ENCODE measurements around the gene PAQR8.
"Not testable (repeated sequence)": the region's sequence is repeated elsewhere in the genome, so short reads cannot be mapped to it uniquely, and the experiment has no call there.

The PAQR8 gene

GRCh38 chr6:52377538-52378221 lies 15.7 kb downstream of the PAQR8 start:
- DNase-seq, result no peak

DNA sequence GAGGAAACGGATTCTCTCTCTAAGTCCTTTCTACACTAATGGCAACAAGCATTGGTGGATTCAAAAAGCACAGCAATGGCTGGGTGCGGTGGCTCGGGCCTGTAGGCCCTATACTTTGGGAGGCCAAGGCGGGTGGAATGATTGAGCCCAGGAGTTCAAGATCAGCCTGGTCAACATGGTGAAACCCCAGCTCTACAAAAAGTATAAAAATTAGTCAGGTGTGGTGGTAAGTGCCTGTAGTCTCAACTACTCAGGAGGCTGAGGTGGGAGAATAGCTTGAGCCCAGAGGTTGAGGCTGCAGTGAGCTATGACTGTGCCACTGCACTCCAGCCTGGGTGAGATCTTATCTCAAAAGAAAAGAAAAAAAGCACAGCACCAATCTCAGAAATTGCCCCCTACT lies 19.3 kb downstream of the PAQR8 start:
- no peak for DNase-seq

GRCh38 chr6:52384145-52384766 lies 22.3 kb downstream of the PAQR8 start:
- DNase-seq, result no peak

GRCh38 chr6:52385074-52385473 lies 23.1 kb downstream of the PAQR8 start:
- DNase-seq, result no peak

- not testable (repeated sequence) for DNase-seq
Observed at GRCh38 chr6:52388119-52388518, 26.2 kb downstream of the PAQR8 start.

DNA sequence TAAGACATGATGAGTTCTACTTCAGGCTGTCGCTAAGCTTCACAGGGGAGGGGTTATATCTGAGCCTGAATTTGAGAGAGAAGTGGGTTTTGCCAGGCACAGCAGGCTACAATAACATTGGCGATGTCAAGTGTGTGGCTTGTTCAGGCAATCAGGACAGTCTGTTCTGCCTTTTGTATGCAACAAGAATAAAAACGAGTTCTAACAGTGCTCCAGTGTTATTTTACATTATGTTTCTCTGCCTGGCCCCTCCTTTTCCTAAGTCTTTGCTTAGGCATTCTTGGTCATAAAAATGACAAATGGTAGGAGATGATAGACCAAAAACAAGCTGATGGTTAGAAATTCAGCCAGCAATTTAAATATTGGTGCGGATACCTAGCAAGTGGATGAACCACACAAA lies 26.8 kb downstream of the PAQR8 start:
- no peak for DNase-seq

DNA sequence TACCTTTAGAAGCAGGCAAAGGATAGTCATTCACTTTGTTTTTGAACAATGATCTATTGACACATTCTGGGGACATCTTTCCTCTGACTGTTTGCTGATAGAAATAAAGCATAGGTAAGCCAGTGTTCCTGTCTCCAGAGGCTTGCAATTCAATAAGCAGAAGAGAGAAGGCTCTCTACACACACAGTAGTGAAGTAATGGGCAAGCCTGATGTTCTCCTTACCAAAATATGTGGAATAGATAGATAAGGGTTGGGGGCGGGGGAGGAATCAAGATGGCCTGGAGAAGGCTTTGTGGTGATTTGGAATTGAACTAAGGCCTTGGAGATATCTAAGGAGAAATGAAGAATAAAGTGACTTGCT lies 27.3 kb downstream of the PAQR8 start:
- DNase-seq, result no peak

- peak; percentile 75 for DNase-seq
Observed at GRCh38 chr6:52389626-52390360, 27.8 kb downstream of the PAQR8 start.

GRCh38 chr6:52390361-52390727 lies 28.4 kb downstream of the PAQR8 start:
- DNase-seq, result peak; percentile 31

- no peak for DNase-seq
Observed at GRCh38 chr6:52391599-52391998, 29.6 kb downstream of the PAQR8 start.

- no peak for DNase-seq
Observed at GRCh38 chr6:52392944-52393343, 31.0 kb downstream of the PAQR8 start.

DNA sequence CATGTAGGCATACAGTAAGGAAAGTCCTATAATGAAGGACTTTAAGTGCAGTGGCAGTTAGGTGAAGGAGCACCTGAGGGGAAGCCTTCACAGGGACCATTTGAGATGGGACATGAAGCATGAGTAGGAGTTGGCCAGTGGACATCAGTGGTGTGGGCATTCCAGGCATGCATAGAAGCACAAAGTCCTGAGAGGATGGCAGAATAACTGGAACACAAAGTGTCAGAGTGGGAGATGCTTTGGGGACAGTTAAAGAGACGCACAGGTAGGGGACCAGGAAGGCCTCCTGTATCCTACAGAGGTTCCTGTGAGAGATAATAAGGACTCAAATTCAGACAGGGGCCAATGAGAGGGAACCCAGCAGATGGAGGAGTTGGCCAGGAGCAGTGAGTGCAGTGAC lies 31.8 kb downstream of the PAQR8 start:
- DNase-seq, result no peak

DNA sequence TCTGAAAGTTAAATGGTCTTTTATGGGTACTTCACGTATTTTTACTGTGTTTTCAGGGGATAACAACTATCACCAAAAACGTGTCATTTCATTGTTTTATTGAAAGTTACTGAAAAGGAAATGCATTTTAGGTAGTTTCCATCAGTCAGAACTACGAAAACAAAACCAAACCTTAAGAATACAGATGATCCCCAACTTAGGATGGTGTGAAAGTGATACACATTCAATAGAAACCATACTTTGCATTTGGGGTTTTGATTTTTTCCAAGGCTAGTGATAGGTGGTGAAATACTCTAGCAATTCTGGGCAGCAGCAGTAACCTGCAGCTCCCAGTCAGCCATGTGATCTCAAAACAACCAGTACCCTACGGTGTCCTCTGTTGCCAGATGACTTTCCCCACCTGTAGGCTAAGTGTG lies 32.3 kb downstream of the PAQR8 start:
- DNase-seq, result no peak

GRCh38 chr6:52395969-52396368 lies 34.0 kb downstream of the PAQR8 start:
- no peak for DNase-seq

DNA sequence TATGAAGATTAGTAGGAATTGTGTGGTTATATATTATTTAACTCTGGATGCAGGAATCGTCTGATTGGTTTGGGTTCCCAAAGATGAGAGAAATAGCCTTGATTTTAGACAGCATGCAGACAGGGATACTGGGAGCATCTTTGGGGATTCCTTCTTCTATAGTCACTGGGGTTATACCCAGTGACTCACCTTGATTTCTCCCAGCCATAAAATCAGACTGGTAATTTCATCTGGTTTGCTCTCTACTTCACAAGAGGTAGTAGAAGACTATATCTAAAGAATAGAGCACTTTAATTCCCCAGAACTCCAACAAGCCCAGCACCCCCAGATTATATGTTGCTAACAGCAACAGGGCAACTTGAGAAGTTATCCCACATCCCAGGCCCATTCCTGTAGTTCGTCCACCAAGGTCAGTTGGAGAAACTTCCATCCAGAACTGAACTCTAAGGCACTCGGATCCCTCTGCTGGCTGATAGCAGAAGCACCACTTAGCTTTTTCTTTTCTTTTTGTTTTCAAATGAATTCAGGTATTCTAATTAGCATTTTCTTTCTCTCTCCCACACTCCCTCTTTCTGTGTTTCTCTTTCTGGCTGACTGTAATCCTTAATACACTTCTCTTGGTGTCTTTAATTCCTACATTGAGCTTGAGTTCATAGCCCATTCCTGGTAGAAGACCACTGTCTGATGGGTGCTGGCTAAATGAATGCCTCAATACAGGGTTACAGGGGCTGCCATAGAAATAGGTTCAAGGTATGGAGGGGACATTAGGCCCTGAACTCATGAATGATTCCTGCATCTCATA lies 37.8 kb downstream of the PAQR8 start:
- peak; percentile 12 for DNase-seq

DNA sequence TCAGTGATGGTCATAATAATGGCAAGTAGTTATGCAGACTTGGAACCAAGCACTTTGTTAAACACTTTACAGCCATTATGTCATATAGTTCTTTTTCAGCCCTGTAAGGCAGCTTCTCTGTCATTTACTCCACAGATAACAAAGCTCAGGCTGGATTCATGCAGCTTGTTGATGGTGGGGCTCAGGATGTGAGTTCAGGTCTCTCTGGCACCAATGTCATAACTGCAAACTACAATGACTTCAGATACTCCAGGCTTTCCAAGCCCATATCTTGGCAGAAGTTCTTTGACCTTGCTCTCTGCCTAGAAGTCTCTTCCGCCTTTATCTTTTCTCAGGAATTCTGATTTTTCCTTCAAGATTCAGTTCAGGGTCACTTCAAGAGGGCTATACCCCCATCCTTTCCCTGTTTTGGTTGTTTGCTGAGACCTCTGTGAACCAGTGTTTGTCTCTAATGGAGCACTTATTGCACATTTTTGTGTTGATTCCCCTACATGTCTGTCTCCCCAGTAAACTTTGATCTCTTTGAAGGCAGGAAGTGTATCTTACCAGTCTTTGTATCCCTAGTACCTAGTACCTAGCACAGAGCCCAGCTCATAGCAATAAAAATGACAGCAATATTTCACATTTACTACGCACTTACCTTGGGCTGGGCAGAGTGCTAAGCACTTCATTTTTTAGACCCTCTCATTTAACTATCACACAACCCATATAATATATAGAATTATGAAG lies 38.5 kb downstream of the PAQR8 start:
- no peak for DNase-seq

DNA sequence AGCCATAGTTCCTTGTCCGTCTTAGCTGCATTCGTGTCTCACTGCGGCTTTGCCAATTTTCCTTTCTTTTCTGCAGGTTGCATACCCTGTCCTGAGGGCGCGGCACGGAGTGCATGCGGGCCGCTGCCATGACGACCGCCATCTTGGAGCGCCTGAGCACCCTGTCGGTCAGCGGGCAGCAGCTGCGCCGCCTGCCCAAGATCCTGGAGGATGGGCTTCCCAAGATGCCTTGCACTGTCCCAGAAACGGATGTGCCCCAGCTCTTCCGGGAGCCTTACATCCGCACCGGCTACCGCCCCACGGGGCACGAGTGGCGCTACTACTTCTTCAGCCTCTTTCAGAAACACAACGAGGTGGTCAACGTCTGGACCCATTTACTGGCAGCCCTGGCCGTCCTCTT lies 41.1 kb downstream of the PAQR8 start:
- no peak for DNase-seq

GRCh38 chr6:52403627-52404026 lies 41.7 kb downstream of the PAQR8 start:
- peak; percentile 79 for DNase-seq

DNA sequence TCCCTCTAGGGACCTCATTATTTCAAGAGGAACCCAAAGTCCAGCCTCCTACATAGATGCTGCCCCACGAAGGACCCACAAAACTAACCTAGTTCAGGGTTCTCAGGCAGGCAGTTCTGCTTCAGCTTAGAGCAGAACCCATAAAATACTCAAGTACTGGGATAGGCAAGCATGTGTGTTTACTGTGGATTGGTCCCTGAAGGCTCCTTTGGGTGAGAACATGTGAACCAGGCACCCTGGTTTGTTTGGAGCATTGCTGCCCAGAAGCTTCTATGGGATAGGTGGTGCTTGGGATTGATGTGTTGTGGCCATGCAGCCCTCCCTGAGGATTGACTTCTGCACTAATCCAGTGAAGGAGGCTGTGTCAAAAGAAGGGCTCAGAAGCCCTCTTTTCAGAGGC lies 43.3 kb downstream of the PAQR8 start:
- DNase-seq, result no peak

DNA sequence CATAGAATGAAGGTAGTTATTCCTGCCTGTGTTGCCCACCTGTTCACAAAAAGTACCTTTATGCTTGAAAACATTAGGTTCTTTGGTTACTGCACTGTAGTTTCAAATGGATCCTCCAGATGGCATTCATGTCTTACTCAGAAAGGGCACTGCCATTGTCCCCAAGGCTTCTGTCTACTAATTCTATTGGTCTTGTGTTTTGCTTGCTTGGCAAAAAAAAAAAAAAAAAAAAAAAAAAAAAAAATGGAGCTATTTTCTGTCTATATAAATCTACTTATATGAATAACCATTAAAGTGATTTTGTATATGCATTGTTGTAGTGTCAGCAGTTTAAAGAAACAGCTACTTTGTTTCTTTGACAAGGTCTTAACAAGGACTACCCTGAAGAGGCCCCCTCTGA lies 45.5 kb downstream of the PAQR8 start:
- peak; percentile 11 for DNase-seq

GRCh38 chr6:52409499-52409898 lies 47.5 kb downstream of the PAQR8 start:
- no peak for DNase-seq

- no peak for DNase-seq
Observed at GRCh38 chr6:52410979-52411378, 49.0 kb downstream of the PAQR8 start.

DNA sequence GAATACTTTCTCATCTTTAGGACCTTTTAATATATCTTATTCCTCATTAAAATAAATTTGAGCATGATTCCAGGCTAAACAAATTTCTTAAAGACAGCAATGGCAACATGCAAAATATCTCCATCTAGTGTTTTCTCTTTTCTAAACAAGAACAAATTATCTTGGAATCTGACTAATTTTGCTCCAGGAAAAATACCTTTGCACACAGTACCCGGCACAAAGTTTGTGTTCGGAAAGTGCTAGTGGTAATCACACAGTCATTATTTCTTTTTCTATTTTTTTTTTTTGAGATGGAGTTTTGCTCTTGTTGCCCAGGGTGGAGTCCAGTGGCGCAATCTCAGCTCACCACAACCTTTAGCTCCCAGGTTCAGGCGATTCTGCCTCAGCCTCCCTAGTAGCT lies 50.0 kb downstream of the PAQR8 start:
- no peak for DNase-seq

All from NCI-H2029 (cell line).